GM23248 (cell line): ENCODE data around the gene BCAS4. TPM values are rescaled to one million over a fixed set of nuclear protein-coding genes. Genes with fewer than 3 reads are reported as not detected.
"Not testable (repeated sequence)": the region's sequence is repeated elsewhere in the genome, so short reads cannot be mapped to it uniquely, and the experiment has no call there.

ENCODE experiments used
- DNase-seq: peaks from one replicate; pipeline ENCODE4 v3.0.0-alpha.2; 2015
- H2AFZ ChIP-seq: fragments of 200-600 bp; sonication (generic); 2 replicates; pipeline ENCODE4 v1.6.1; 2016; ENCODE audit warnings: antibody characterized with exemption
- H3F3A ChIP-seq: fragments of 200-600 bp; sonication (generic); 2 replicates; pipeline ENCODE4 v1.6.1; 2016; ENCODE audit warnings: mild to moderate bottlenecking, antibody characterized with exemption, mixed run types; ENCODE audit not compliant: insufficient read depth
- H3K27ac ChIP-seq: fragments of 200-600 bp; sonication (generic); 2 replicates; pipeline ENCODE4 v1.5.1; 2016; ENCODE audit warnings: mild to moderate bottlenecking
- H3K27me3 ChIP-seq: fragments of 200-600 bp; sonication (generic); replicated peaks from 2 replicates; pipeline ENCODE4 v1.6.1; 2016; ENCODE audit warnings: mild to moderate bottlenecking; ENCODE audit not compliant: insufficient read depth
- H3K36me3 ChIP-seq: fragments of 200-600 bp; sonication (generic); 2 replicates; pipeline ENCODE4 v1.6.1; 2016; ENCODE audit warnings: low read depth, mild to moderate bottlenecking
- H3K4me1 ChIP-seq: fragments of 200-600 bp; sonication (generic); 2 replicates; pipeline ENCODE4 v1.6.1; 2016; ENCODE audit warnings: mild to moderate bottlenecking; ENCODE audit not compliant: insufficient read depth
- H3K4me2 ChIP-seq: fragments of 200-600 bp; sonication (generic); one replicate; pipeline ENCODE4 v1.6.1; 2016; ENCODE audit warnings: mild to moderate bottlenecking; ENCODE audit not compliant: unreplicated experiment
- H3K4me3 ChIP-seq: fragments of 200-600 bp; sonication (generic); 2 replicates; pipeline ENCODE4 v1.5.1; 2016; ENCODE audit warnings: mild to moderate bottlenecking
- H3K79me2 ChIP-seq: fragments of 200-600 bp; sonication (generic); 2 replicates; pipeline ENCODE4 v1.6.1; 2016; ENCODE audit warnings: mild to moderate bottlenecking; ENCODE audit not compliant: insufficient read depth
- H3K9ac ChIP-seq: fragments of 200-600 bp; sonication (generic); 2 replicates; pipeline ENCODE4 v1.6.1; 2016; ENCODE audit warnings: mild to moderate bottlenecking
- H3K9me2 ChIP-seq: fragments of 200-600 bp; sonication (generic); 2 replicates; pipeline ENCODE4 v1.6.1; 2016; ENCODE audit warnings: mixed run types, mild to moderate bottlenecking, moderate library complexity; ENCODE audit not compliant: insufficient read depth
- H3K9me3 ChIP-seq: fragments of 200-600 bp; sonication (generic); one replicate; pipeline ENCODE4 v1.6.1; 2017; ENCODE audit warnings: low read depth
- H4K20me1 ChIP-seq: fragments of 200-600 bp; sonication (generic); 2 replicates; pipeline ENCODE4 v1.6.0; 2016; ENCODE audit not compliant: insufficient read depth
- EZH2 ChIP-seq: fragments of 200-600 bp; sonication (generic); IDR thresholded peaks from 2 replicates; pipeline ENCODE4 v1.6.1; 2018; ENCODE audit warnings: antibody characterized with exemption, mild to moderate bottlenecking; ENCODE audit not compliant: insufficient read depth, poor library complexity, severe bottlenecking
- EZH2phosphoT487 ChIP-seq: fragments of 200-600 bp; sonication (generic); IDR thresholded peaks from 2 replicates; pipeline ENCODE4 v1.6.1; 2018; ENCODE audit warnings: antibody characterized with exemption, moderate library complexity, mild to moderate bottlenecking, low read depth; ENCODE audit not compliant: insufficient read depth
- WGBS, 2 experiments: methylation state at CpG; one replicate each; pipeline ENCODE4 v1.1.6; 2015 to 2017; ENCODE audit warnings: low lambda C conversion rate in 2 of 2, low coverage in 1 of 2; ENCODE audit errors: missing lambda C conversion rate in 2 of 2; 5-methylcytosine and 5-hydroxymethylcytosine counted together
- in situ Hi-C: fragments of 300-500 bp; cut with MboI; formaldehyde crosslinking; loops from 2 replicates; pipeline ENCODE4 v1.15.0; 2020
- polyA plus RNA-seq: library from polyadenylated mRNA; unstranded; fragments of >200 nt; fragmentation: Nextera tagmentation; extraction: Ambion mirVana; gene quantifications from 2 replicates; pipeline ENCODE4 v1.2.1, GENCODE V29; 2016
- total RNA-seq: library from RNA; depleted of rRNA; stranded (reverse); fragments of >200 nt; shearing (Covaris generic); gene quantifications from 2 replicates; pipeline ENCODE4 v1.2.3, GENCODE V29; 2014

BCAS4 gene
- total and polyA plus RNA-seq, 2 experiments from 2014 or later, result 12.6 to 16.8 TPM

DNA sequence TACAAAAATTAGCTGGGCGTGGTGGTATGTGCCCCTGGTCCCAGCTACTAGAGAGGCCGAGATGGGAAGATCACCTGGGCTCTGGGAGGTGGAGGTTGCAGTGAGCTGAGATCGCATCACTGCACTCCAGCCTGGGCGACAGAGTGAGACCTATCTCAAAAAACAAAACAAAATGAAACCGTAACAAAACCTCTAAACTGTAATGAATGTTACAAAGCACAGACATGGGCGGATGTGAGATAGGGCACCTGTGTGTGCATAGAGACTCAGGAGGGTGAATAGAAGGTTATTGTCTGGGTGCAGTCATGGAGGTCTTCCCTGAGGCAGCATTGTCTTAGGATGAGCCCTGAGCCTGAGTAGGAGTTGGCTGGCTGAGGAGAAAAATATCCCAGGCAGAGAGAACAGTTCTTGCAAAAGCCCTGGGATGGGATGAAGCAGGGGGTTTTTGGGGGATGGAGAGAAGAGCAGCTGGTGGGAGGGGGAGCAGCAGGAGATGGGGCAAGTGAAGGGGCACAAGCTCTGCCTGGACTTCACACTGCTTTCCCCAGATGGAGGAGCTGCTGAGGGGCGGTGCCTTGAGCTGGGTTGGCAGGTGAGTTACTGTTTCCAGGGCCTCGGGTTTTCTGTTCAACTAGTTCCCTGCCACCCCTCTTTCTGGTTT lies 5.2 kb downstream of the BCAS4 start:
- no peaks in the 10 kb centered on the region for H3K9me2 ChIP-seq
- no peak overlapping the region for H3K27ac ChIP-seq
- DNase-seq, result no peak
- H4K20me1 ChIP-seq, result no peaks in the 10 kb centered on the region
- no peaks in the 10 kb centered on the region for H3F3A ChIP-seq
- TF ChIP-seq EZH2 (no peak), EZH2phosphoT487 (no peak)
- no peak overlapping the region for H3K4me2 ChIP-seq
- no peaks in the 10 kb centered on the region for H3K36me3 ChIP-seq
- in situ Hi-C loops, result loop anchor here (10.0 to 25.0 kb wide), 2 partner anchors 135 to 512 kb away; partner anchors contain the start of gene ADNP
- no peaks in the 10 kb centered on the region for H3K9me3 ChIP-seq
- no peaks in the 10 kb centered on the region for H3K27me3 ChIP-seq
- 0 out of 2 replicates have a peak, but pooled peaks cover 3% of the 10 kb centered on the region for H3K4me1 ChIP-seq
- H3K4me3 ChIP-seq, result no peak overlapping the region
- no peak overlapping the region for H2AFZ ChIP-seq
- H3K79me2 ChIP-seq, result peaks cover 13% of the 10 kb centered on the region
- H3K9ac ChIP-seq, result no peak overlapping the region
- 89 to 92% methylated on average over 8 of the region's 8 CpGs for WGBS, 2 experiments

GRCh38 chr20:50800986-50801746 lies 6.3 kb downstream of the BCAS4 start:
- H3F3A ChIP-seq, result not testable (repeated sequence)
- 89 to 92% methylated on average over 13 of the region's 13 CpGs for WGBS, 2 experiments

DNA sequence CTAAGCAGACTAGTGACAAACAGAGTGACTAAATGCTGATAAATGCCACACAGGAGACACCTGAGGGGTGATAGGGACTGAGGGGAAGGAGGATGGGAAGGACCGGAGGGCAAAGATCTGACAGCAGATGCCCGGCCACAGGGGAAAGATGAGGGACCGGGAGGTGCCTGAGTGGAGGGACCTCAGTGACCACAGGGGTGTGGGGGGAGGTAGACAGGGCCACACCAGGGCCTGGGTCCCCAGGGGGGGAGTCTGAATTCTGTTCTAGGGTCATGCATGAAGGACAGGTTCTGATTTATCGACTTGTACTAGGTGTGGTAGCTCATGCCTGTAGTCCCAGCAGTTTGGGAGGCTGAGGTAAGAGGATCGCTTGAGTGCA lies 6.9 kb downstream of the BCAS4 start:
- WGBS, 2 experiments, result 81 to 88% methylated on average over 4 to 5 of the region's 5 CpGs
- Histone ChIP-seq H3K79me2 (peaks cover 5% of the 10 kb centered on the region), H3K27me3 (no peaks in the 10 kb centered on the region), H3K27ac (no peak overlapping the region), H3K4me3 (no peak overlapping the region), H2AFZ (no peak overlapping the region), H3K9me3 (no peaks in the 10 kb centered on the region), H4K20me1 (no peaks in the 10 kb centered on the region), H3K4me2 (no peak overlapping the region), H3K9me2 (no peaks in the 10 kb centered on the region), H3K9ac (no peak overlapping the region), H3F3A (no peaks in the 10 kb centered on the region), H3K36me3 (no peaks in the 10 kb centered on the region), H3K4me1 (no peaks in the 10 kb centered on the region)
- in situ Hi-C loops, result loop anchor here (25.0 kb wide), 1 partner anchor 511 kb away; no protein-coding TSS in a partner anchor
- no peak for DNase-seq
- TF ChIP-seq EZH2, result no peak
- no peak for TF ChIP-seq EZH2phosphoT487

More at GRCh38 chr20:50800986-50801746, 6.3 kb downstream of the BCAS4 start:
- not testable (repeated sequence) for H3K9ac ChIP-seq, H3K9me3 ChIP-seq, H3K4me3 ChIP-seq, H3K9me2 ChIP-seq, H3K36me3 ChIP-seq, H3K79me2 ChIP-seq, H3K4me1 ChIP-seq, H3K4me2 ChIP-seq, H4K20me1 ChIP-seq, DNase-seq, H3K27me3 ChIP-seq, H2AFZ ChIP-seq, H3K27ac ChIP-seq
- in situ Hi-C loops, result loop anchor here (25.0 kb wide), 1 partner anchor 511 kb away; no protein-coding TSS in a partner anchor

GRCh38 chr20:50802289-50802688 lies 7.4 kb downstream of the BCAS4 start:
- H3K27ac ChIP-seq, result no peak overlapping the region
- no peak overlapping the region for H3K4me2 ChIP-seq
- no peaks in the 10 kb centered on the region for H4K20me1 ChIP-seq
- no peaks in the 10 kb centered on the region for H3K4me1 ChIP-seq
- DNase-seq, result no peak
- H3K9ac ChIP-seq, result no peak overlapping the region
- H3K9me2 ChIP-seq, result no peaks in the 10 kb centered on the region
- TF ChIP-seq EZH2phosphoT487 (no peak), EZH2 (no peak)
- WGBS, 2 experiments, result 97 to 99% methylated on average over 8 of the region's 8 CpGs
- H3K27me3 ChIP-seq, result no peaks in the 10 kb centered on the region
- no peaks in the 10 kb centered on the region for H3F3A ChIP-seq
- H3K36me3 ChIP-seq, result no peaks in the 10 kb centered on the region
- no peaks in the 10 kb centered on the region; the same call in 1 of the 2 replicates for H3K79me2 ChIP-seq
- H3K9me3 ChIP-seq, result no peaks in the 10 kb centered on the region
- H3K4me3 ChIP-seq, result no peak overlapping the region
- no peak overlapping the region for H2AFZ ChIP-seq
- in situ Hi-C loops, result loop anchor here (25.0 kb wide), 1 partner anchor 510 kb away; no protein-coding TSS in a partner anchor
